ENCODE results near the gene SMARCE1. TPM values are rescaled to one million over a fixed set of nuclear protein-coding genes. Genes with fewer than 3 reads are reported as not detected.

The SMARCE1 gene
- total RNA-seq, 1 donor: 108 TPM

GRCh38 chr17:40666331-40666730 is 18.7 kb upstream of the SMARCE1 start:
- H3K4me3 ChIP-seq (ENCODE audit: low read depth, low read length): no peak overlapping the region
- DNase-seq (ENCODE audit: low read depth): no peak
- TF ChIP-seq, protein P1, sequence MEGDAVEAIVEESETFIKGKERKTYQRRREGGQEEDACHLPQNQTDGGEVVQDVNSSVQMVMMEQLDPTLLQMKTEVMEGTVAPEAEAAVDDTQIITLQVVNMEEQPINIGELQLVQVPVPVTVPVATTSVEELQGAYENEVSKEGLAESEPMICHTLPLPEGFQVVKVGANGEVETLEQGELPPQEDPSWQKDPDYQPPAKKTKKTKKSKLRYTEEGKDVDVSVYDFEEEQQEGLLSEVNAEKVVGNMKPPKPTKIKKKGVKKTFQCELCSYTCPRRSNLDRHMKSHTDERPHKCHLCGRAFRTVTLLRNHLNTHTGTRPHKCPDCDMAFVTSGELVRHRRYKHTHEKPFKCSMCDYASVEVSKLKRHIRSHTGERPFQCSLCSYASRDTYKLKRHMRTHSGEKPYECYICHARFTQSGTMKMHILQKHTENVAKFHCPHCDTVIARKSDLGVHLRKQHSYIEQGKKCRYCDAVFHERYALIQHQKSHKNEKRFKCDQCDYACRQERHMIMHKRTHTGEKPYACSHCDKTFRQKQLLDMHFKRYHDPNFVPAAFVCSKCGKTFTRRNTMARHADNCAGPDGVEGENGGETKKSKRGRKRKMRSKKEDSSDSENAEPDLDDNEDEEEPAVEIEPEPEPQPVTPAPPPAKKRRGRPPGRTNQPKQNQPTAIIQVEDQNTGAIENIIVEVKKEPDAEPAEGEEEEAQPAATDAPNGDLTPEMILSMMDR (IDR thresholded peaks at IDR 0.05; ENCODE audit: insufficient read depth, low read depth, low read length): no peak

DNA sequence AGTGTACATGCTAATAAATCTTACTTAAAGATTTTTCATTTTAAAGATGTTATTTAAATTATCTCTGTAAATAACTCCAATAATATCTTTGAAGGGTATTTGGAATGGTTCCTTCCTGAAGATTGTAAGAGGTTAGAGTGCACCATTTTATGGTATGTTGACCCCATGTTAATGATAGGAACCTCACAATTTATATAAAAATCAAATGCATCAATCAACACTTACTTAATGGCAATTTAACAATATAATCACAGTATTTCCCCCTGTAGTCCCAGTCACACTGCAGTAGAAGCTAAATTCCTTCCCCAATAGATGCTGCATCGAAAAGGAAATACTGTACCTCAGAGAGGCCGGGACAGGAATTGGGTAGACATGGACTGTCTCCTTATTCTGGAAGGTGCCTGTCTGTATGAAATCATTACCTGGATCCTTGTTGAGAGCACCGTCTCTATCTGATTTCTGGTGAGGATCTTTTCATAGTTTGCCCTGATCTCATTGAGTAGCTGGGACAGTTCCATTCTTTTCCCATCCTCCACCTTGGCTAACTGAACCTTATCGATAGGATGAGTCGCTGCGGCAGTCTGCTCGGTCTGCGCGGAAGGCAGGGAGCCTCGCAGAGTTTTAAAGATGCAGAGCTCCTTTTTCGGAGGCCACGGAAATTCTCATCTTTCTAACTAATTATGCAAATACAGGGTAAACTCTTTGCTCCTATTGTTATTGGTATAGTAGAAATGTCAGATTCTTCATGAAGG is 17.1 kb upstream of the SMARCE1 start, which contains the start of gene KRT222:
TSS of gene KRT222 (minus strand) at position 596 of the 752 bp plus-strand sequence. CDS start at position 518, 78 bp downstream.
- TF ChIP-seq, protein P1 (IDR thresholded peaks at IDR 0.05; ENCODE audit: insufficient read depth, low read depth, low read length): no peak
- no peak for DNase-seq (ENCODE audit: low read depth)
- no peak within 1 kb of the TSS for H3K4me3 ChIP-seq (ENCODE audit: low read depth, low read length)

DNA sequence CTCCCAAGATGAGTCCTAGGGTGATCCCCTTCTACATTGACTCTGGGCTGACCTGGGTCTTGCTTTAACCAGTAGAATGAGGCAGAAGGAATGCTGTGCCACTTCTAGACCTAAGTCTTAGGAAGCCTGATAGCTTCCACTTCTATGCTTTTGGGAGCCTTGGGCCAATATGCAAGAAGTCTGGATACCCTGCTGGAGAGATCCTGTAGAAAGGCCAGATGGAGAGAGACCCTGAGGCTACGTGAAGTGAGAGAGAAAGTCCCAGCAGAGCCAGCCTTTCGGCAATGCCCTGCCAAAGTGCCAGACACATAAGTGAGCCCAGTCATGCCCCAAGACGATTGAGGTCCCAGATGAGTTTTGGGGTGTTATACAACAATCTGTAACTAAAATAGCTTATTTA is 15.6 kb upstream of the SMARCE1 start:
- TF ChIP-seq, protein P1 (IDR thresholded peaks at IDR 0.05; ENCODE audit: insufficient read depth, low read depth, low read length): no peak
- H3K4me3 ChIP-seq (ENCODE audit: low read depth, low read length): no peak overlapping the region
- DNase-seq (ENCODE audit: low read depth): no peak

GRCh38 chr17:40659911-40660310 is 12.3 kb upstream of the SMARCE1 start:
- TF ChIP-seq, protein P1 (IDR thresholded peaks at IDR 0.05; ENCODE audit: insufficient read depth, low read depth, low read length): no peak
- DNase-seq (ENCODE audit: low read depth): no peak
- H3K4me3 ChIP-seq (ENCODE audit: low read depth, low read length): no peak overlapping the region

- H3K4me3 ChIP-seq (ENCODE audit: low read depth, low read length): no peak overlapping the region
- DNase-seq (ENCODE audit: low read depth): no peak
- TF ChIP-seq, protein P1 (IDR thresholded peaks at IDR 0.05; ENCODE audit: insufficient read depth, low read depth, low read length): no peak
Observed at GRCh38 chr17:40658396-40658795, 10.8 kb upstream of the SMARCE1 start.

DNA sequence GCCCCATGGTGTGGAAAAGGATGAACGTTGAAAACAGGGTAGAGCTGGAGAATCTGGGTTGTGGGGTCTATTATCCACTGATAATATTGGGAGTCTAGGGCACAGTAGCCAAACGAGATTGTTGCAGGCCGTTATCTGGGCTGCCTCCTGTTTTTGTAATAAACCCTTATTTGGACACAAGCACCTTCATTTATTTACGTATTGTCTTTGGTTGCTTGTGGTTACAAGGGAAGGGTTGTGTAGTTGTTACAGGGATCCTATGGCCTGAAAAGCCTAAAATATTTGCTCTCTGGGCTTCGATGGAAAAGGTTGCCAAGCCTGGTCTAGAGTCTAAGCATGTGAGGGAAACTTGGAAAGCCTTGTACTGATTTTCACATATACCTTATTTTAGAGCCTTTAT is 4.3 kb upstream of the SMARCE1 start:
- no peak overlapping the region for H3K4me3 ChIP-seq (ENCODE audit: low read depth, low read length)
- TF ChIP-seq, protein P1 (IDR thresholded peaks at IDR 0.05; ENCODE audit: insufficient read depth, low read depth, low read length): no peak

More for the DNA sequence above, 4.3 kb upstream of the SMARCE1 start:
- no peak for DNase-seq (ENCODE audit: low read depth)
